Measurements from ENCODE around the gene RFX3.

Gene RFX3

GRCh38 chr9:3525836-3526164, at the start of gene RFX3:
RFX3 (minus strand) TSS chr9:3526001; CDS start chr9:3395588, 130,413 bp downstream.
- H3K9me3 ChIP-seq (ENCODE audit: control insufficient read depth, low read length): no peaks in the 10 kb centered on the region

DNA sequence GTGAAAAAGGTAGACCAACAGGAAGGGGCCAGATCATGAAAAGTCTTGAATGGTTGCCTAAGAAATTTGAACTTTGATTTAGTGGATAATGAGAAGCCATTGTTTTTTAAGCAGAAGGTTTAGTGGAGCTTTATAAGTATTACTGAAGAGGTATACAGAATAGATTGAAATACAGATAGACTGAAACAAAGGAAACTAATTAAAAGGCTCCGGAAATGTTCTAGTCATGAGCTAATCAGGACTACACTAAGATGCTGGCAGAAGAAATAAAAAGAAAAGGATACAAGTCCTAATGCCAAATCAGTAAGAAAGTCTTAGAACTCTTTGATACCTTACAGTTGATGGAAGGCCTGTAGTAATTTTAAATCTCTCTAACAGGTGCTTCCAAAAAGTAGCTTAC, 45.7 kb upstream of the RFX3 start:
- TF ChIP-seq CTCF (IDR thresholded peaks at IDR 0.05): no peak
- no peaks in the 10 kb centered on the region for H3K27me3 ChIP-seq (ENCODE audit: control insufficient read depth, insufficient read depth, low read length)
- H3K4me2 ChIP-seq (ENCODE audit: low read length): no peak overlapping the region
- no peak overlapping the region for H2AFZ ChIP-seq
- no peak overlapping the region for H3K4me3 ChIP-seq (ENCODE audit: low read depth, low read length)
- H3K4me1 ChIP-seq: no peaks in the 10 kb centered on the region
- no peaks in the 10 kb centered on the region for H3K36me3 ChIP-seq (ENCODE audit: control insufficient read depth, insufficient read depth, low read length)
- no peaks in the 10 kb centered on the region for H3K9me3 ChIP-seq (ENCODE audit: control insufficient read depth, low read length)
- no peak overlapping the region for H3K27ac ChIP-seq
- H3K79me2 ChIP-seq: no peaks in the 10 kb centered on the region
- no peak overlapping the region for H3K9ac ChIP-seq

More at GRCh38 chr9:3525836-3526164, at the start of gene RFX3:
- Histone ChIP-seq H3K4me2 (ENCODE audit: low read length) (peak within 1 kb of the TSS; percentile 100), H3K79me2 (no peaks in the 10 kb centered on the region), H3K4me3 (ENCODE audit: low read depth, low read length) (peak within 1 kb of the TSS; percentile 100), H3K9ac (peak within 1 kb of the TSS; percentile 98), H3K27ac (peak within 1 kb of the TSS; percentile 100), H2AFZ (peak within 1 kb of the TSS; percentile 97), H3K4me1 (no peaks in the 10 kb centered on the region), H3K27me3 (ENCODE audit: control insufficient read depth, insufficient read depth, low read length) (no peaks in the 10 kb centered on the region), H3K36me3 (ENCODE audit: control insufficient read depth, insufficient read depth, low read length) (no peaks in the 10 kb centered on the region)
- no peak for TF ChIP-seq CTCF (IDR thresholded peaks at IDR 0.05)

- no peak overlapping the region for H3K9ac ChIP-seq
- no peaks in the 10 kb centered on the region for H3K27me3 ChIP-seq (ENCODE audit: control insufficient read depth, insufficient read depth, low read length)
- H3K4me2 ChIP-seq (ENCODE audit: low read length): no peak overlapping the region
- no peak overlapping the region for H3K27ac ChIP-seq
- no peak for TF ChIP-seq CTCF (IDR thresholded peaks at IDR 0.05)
- no peaks in the 10 kb centered on the region for H3K4me1 ChIP-seq
- H3K4me3 ChIP-seq (ENCODE audit: low read depth, low read length): no peak overlapping the region
- no peaks in the 10 kb centered on the region for H3K79me2 ChIP-seq
- H2AFZ ChIP-seq: no peak overlapping the region
- H3K36me3 ChIP-seq (ENCODE audit: control insufficient read depth, insufficient read depth, low read length): no peaks in the 10 kb centered on the region
- no peaks in the 10 kb centered on the region for H3K9me3 ChIP-seq (ENCODE audit: control insufficient read depth, low read length)
Measured at GRCh38 chr9:3569529-3569928, 43.7 kb upstream of the RFX3 start.

DNA sequence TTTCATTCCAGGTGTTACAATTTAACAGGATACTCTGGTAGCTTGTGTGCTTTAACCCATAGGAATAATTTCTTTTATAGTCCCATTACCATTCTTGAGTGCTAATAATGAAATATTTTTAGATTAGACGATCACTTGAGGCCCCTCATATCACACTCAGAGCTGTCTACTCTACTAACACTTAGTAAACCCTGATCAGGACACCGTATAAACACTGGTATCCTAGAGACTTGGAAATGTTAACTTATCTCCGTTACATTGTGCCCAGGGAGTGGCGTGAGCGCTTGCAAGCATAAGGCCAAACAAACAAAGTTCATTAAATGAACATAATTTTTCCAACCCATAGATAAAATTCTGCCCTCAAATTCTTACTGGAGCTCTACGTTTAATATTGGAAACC, 42.2 kb upstream of the RFX3 start:
- Histone ChIP-seq H3K79me2 (no peaks in the 10 kb centered on the region), H3K4me3 (ENCODE audit: low read depth, low read length) (no peak overlapping the region), H3K36me3 (ENCODE audit: control insufficient read depth, insufficient read depth, low read length) (no peaks in the 10 kb centered on the region), H3K9ac (no peak overlapping the region), H3K27me3 (ENCODE audit: control insufficient read depth, insufficient read depth, low read length) (no peaks in the 10 kb centered on the region), H2AFZ (no peak overlapping the region), H3K27ac (no peak overlapping the region), H3K9me3 (ENCODE audit: control insufficient read depth, low read length) (no peaks in the 10 kb centered on the region), H3K4me1 (no peaks in the 10 kb centered on the region), H3K4me2 (ENCODE audit: low read length) (no peak overlapping the region)
- no peak for TF ChIP-seq CTCF (IDR thresholded peaks at IDR 0.05)

- no peaks in the 10 kb centered on the region for H3K4me1 ChIP-seq
- H3K9me3 ChIP-seq (ENCODE audit: control insufficient read depth, low read length): no peaks in the 10 kb centered on the region
- no peaks in the 10 kb centered on the region for H3K36me3 ChIP-seq (ENCODE audit: control insufficient read depth, insufficient read depth, low read length)
- no peaks in the 10 kb centered on the region for H3K27me3 ChIP-seq (ENCODE audit: control insufficient read depth, insufficient read depth, low read length)
- H2AFZ ChIP-seq: no peak overlapping the region
- H3K4me2 ChIP-seq (ENCODE audit: low read length): no peak overlapping the region
- no peak for TF ChIP-seq CTCF (IDR thresholded peaks at IDR 0.05)
- H3K79me2 ChIP-seq: no peaks in the 10 kb centered on the region
- no peak overlapping the region for H3K9ac ChIP-seq
- H3K4me3 ChIP-seq (ENCODE audit: low read depth, low read length): no peak overlapping the region
- no peak overlapping the region for H3K27ac ChIP-seq
Measured at GRCh38 chr9:3553076-3553765, 27.4 kb upstream of the RFX3 start.
